GM19099 (cell line): Measurements from ENCODE around the gene ACBD3.

Experiments used
- POLR2A ChIP-seq: IDR thresholded peaks from 3 replicates; pipeline ENCODE4 v1.6.1; 2011; ENCODE audit warnings: low read depth; ENCODE audit not compliant: insufficient read length; ENCODE audit errors: extremely low read depth

ACBD3 gene

GRCh38 chr1:226209307-226210059 lies 22.9 kb upstream of the ACBD3 start:
- no peak for TF ChIP-seq POLR2A

GRCh38 chr1:226207048-226207447 lies 20.5 kb upstream of the ACBD3 start:
- no peak for TF ChIP-seq POLR2A

DNA sequence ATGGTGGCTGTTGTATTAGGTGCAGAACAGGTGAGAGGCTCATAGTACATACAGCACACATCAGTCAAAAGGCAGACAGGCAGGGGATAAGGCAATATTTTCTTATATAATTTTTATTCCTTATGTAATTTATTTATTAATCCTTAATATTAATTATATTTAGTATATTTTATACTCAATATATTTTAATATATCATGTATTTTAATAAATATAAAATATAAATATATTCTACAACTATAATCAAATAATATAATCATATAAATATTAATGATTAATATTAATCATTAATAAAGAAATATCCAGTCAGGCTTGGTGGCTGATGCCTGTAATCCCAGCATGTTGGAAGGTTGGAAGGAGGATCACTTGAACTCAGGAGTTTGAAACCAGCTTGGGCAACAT lies 17.7 kb upstream of the ACBD3 start:
- TF ChIP-seq POLR2A = no peak

DNA sequence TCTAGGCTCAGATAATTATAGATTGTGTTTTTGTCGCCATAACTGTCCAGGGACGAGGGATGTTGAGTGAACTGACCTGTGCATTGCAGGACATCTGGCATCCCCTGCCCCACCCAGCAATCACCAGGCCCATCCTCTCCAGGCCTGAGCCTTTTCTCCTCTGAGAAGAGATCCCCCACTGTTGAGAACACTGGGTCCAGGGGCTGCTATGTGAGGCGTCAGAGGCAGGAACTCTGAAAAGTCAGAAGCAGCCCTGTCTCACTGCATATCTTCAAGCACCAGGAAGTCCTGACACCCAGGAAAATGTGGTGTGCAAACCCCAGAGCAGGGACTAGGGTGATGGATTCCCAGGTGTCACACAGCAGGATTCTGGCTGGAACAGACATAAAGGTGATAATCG lies 17.1 kb upstream of the ACBD3 start:
- no peak for TF ChIP-seq POLR2A

DNA sequence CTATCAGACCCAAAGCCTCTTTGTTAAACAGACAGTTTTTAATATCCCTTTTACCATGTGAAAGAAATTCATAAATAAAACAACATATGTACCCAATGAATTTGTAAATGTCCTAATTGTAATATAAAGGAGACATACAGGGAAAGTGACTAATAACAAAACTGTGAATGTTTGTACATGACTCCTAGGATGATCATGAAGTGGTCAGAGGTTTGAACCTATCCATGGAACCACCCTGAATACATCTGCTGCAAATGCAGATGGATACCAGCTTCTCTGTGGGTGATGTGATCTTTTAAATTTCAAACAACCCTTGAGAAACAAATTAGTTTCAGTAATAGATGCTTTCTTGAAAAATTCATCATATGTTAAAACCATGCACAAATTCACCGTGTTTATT lies 16.7 kb upstream of the ACBD3 start:
- TF ChIP-seq POLR2A = no peak

DNA sequence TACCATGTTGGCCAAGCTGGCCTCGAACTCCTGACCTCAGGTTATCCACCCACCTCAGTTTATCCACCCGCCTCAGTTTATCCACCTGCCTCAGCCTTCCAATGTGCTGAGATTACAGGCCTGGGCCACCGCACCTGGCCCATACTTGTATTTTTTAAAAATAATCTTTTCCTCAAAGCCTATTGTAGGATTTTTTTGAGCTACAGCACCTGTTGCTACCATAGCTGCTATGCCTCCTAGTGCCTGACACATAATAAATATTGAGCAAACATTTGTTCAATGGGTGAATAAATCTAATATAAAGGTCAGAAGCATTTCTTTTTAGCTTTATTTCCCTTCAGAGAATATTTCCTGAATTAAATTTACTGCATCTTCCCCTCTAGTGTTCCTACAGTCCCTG lies 15.7 kb upstream of the ACBD3 start:
- no peak for TF ChIP-seq POLR2A

- TF ChIP-seq POLR2A = no peak
Observed at GRCh38 chr1:226201029-226201593, 14.6 kb upstream of the ACBD3 start.

GRCh38 chr1:226199971-226200370 lies 13.4 kb upstream of the ACBD3 start:
- TF ChIP-seq POLR2A = no peak

DNA sequence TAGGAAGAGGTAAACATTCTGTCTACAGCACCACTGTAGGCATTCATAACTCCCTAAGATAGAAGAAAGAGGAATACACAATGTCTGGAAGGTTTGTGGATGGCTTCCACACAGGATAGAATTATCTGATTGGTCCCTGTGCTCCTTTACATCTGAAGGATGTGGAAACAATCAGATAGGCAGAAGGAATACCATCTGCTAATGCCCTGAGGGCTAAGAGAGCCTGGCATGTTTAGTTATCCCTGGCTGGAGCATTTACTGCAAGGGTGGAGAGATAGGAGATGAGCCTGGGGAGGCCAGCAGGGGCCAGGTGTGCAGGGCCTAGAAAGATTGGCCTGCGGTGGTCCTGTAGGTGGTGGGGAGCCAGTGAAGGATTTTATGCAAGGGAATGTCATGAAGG lies 8.6 kb upstream of the ACBD3 start:
- TF ChIP-seq POLR2A = no peak

GRCh38 chr1:226187380-226187779 lies 839 bp upstream of the ACBD3 start:
- no peak for TF ChIP-seq POLR2A

DNA sequence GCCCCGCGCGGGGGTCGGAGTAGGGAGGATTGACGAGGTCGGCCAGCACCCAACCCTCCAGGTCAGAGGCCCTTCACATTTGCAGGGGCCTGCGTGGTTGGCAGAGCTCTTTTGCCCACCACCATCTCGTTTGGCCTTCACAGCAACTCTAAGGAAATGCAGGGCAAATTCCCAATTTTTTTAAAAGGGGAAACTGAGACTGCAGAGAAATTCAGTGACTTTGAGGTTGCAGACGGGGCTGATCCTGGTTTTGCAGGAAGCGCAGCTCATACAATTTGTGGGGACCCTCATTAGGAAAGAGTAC lies 430 bp upstream of the ACBD3 start:
- no peak for TF ChIP-seq POLR2A

DNA sequence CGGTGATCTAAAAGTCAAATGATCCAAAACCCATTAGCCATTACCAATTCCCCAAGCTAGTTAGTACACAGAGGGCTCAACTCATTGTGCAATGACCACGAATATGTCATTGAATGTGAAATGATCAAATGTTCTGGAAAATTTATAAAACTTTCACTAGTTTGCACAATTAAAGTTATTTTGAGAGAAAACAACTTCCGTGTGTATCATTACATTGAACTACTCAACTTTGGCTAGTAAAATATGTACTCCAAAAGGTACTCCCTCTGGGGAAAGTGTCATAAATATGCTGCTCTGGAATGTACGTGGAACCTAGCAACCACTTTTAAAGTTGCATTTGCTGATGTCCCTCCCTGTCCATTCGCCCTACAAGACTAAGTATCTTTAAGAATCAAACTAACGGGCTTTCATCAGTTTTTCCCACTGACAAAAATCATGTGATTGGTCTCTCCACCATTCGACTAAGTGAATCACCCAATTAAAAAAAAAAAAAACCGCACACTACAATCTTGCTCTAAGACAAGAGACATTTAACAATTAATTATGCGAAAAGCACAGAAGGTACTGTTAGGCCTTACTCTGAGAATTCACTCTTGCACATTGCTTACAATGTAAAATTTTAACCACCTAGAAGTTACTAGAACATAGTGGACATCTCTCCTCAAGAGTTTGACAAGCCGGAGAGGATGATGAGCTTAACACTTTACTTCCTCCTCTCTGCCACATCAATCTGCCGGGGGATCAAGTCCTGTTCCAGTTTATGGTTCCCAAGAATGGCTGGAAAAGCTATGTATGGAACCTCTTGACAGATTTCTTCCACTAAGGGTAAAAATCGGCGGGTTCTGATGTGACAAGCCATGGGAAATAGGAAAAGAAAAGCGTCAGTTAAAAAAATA lies 1.2 kb downstream of the ACBD3 start:
- no peak for TF ChIP-seq POLR2A

- TF ChIP-seq POLR2A = no peak
Observed at GRCh38 chr1:226181996-226182714, 4.4 kb downstream of the ACBD3 start.

GRCh38 chr1:226176870-226177269 lies 9.7 kb downstream of the ACBD3 start:
- TF ChIP-seq POLR2A = no peak

DNA sequence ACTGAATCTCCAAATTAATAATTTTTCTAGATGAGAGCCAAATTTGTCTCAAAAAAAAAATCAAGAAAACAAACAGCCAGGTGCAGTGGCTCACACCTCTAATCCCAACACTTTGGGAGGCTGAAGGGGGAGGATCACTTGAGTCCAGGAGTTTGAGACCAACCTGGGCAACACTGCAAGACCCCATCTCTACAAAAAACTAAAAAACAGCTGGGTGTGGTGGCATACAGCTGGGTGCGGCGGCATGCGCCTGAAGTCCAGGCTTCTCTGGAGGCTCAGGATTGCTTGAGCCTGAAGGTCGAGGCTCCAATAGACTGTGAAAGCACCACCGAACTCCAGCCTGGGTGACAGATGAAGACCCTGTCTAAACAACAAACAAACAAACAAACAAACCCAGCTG lies 14.0 kb downstream of the ACBD3 start:
- TF ChIP-seq POLR2A = no peak
